Esophagus (tissue), 2 donors: ENCODE measurements around the gene EIF3F. TPM values are rescaled to one million over a fixed set of nuclear protein-coding genes. Genes with fewer than 3 reads are reported as not detected.
A peak's percentile ranks its signal among the peaks of the same experiment; 100 is the strongest.
"Not testable (repeated sequence)": the region's sequence is repeated elsewhere in the genome, so short reads cannot be mapped to it uniquely, and the experiment has no call there.

Experiments used
- H3K27ac ChIP-seq, 2 donors: one replicate each; pipeline ENCODE4 v1.5.1; 2013; ENCODE audit warnings: low read depth in 2 of 2, mild to moderate bottlenecking in 2 of 2, inconsistent platforms in 1 of 2, low read length in 1 of 2, moderate library complexity in 1 of 2
- H3K27me3 ChIP-seq, 2 donors: one replicate each; pipeline ENCODE4 v1.6.1; 2013; ENCODE audit warnings: low read length in 2 of 2, control low read depth in 1 of 2, mild to moderate bottlenecking in 1 of 2; ENCODE audit not compliant: insufficient read depth in 2 of 2, control insufficient read depth in 1 of 2
- H3K36me3 ChIP-seq, 2 donors: one replicate each; pipeline ENCODE4 v1.6.1; 2013; ENCODE audit warnings: low read length in 1 of 2; ENCODE audit not compliant: control insufficient read depth in 2 of 2, insufficient read depth in 2 of 2
- H3K4me1 ChIP-seq, 2 donors: one replicate each; pipeline ENCODE4 v1.6.1; 2013; ENCODE audit warnings: low read length in 1 of 2; ENCODE audit not compliant: control insufficient read depth in 2 of 2, insufficient read depth in 2 of 2
- H3K4me3 ChIP-seq, 2 donors: one replicate each; pipeline ENCODE4 v1.5.1; 2013; ENCODE audit warnings: low read length in 2 of 2, mild to moderate bottlenecking in 2 of 2, low read depth in 1 of 2, moderate library complexity in 1 of 2
- H3K9me3 ChIP-seq, 2 donors: one replicate each; pipeline ENCODE4 v1.6.1; 2013; ENCODE audit warnings: mild to moderate bottlenecking in 2 of 2, low read depth in 1 of 2, low read length in 1 of 2, moderate library complexity in 1 of 2; ENCODE audit not compliant: control insufficient read depth in 2 of 2, insufficient read depth in 1 of 2
- WGBS, 2 donors: extraction: QIAGEN DNeasy Blood & Tissue Kit; methylation state at CpG; one replicate each; pipeline ENCODE4 v1.1.7; 2013; 5-methylcytosine and 5-hydroxymethylcytosine counted together
- polyA plus RNA-seq, 2 donors: library from polyadenylated mRNA; stranded (reverse); fragments of 200-250 nt; gene quantifications; one replicate each; pipeline ENCODE4 v1.2.3, GENCODE V29; 2013
- donor health status: healthy with polysubstance abuse.
- donor health status: Bipolar disorder and iron deficiency.

Gene EIF3F
- polyA plus RNA-seq, 2 donors = 80.4 to 406 TPM

- peaks cover 0 to 2% of the 10 kb centered on the region in 2 donors for H3K4me1 ChIP-seq
- no peaks in the 10 kb centered on the region for H3K9me3 ChIP-seq
- no peak overlapping the region for H3K27ac ChIP-seq
- H3K4me3 ChIP-seq = no peak overlapping the region
- WGBS, 2 donors = 64 to 84% methylated on average over 1 of the region's 1 CpG
- H3K27me3 ChIP-seq = no peaks in the 10 kb centered on the region
- H3K36me3 ChIP-seq = no peaks in the 10 kb centered on the region
Observed at GRCh38 chr11:7982582-7983119, 4.5 kb upstream of the EIF3F start.

GRCh38 chr11:7983832-7984590 lies 3.1 kb upstream of the EIF3F start:
- H3K9me3 ChIP-seq = no peaks in the 10 kb centered on the region
- no peak overlapping the region for H3K27ac ChIP-seq
- no peaks in the 10 kb centered on the region for H3K27me3 ChIP-seq
- peaks cover 0 to 2% of the 10 kb centered on the region in 2 donors for H3K4me1 ChIP-seq
- 74 to 81% methylated on average over 7 of the region's 7 CpGs for WGBS, 2 donors
- H3K4me3 ChIP-seq = no peak overlapping the region
- no peaks in the 10 kb centered on the region for H3K36me3 ChIP-seq

- H3K27ac ChIP-seq, H3K36me3 ChIP-seq, H3K9me3 ChIP-seq, H3K4me1 ChIP-seq, H3K27me3 ChIP-seq: not testable (repeated sequence)
- H3K4me3 ChIP-seq = peak overlapping the region; percentile 91
- 0% methylated on average over 7 to 9 of the region's 13 CpGs for WGBS, 2 donors
Observed at GRCh38 chr11:7987560-7987883, 385 bp downstream of the EIF3F start.

- Histone ChIP-seq H3K4me3 (no peak overlapping the region), H3K4me1 (no peaks in the 10 kb centered on the region), H3K27ac (no peak overlapping the region), H3K27me3 (no peaks in the 10 kb centered on the region), H3K9me3 (no peaks in the 10 kb centered on the region), H3K36me3 (peaks cover 26 to 32% of the 10 kb centered on the region in 2 donors)
- 78 to 82% methylated on average over 6 of the region's 6 CpGs for WGBS, 2 donors
Observed at GRCh38 chr11:7994581-7995278, 7.6 kb downstream of the EIF3F start.

- Histone ChIP-seq H3K27me3 (no peaks in the 10 kb centered on the region), H3K9me3 (no peaks in the 10 kb centered on the region), H3K4me3 (no peak overlapping the region), H3K36me3 (peaks cover 8 to 15% of the 10 kb centered on the region in 2 donors), H3K4me1 (no peaks in the 10 kb centered on the region), H3K27ac (no peak overlapping the region)
- WGBS, 2 donors = 93% methylated on average over 10 of the region's 10 CpGs
Observed at GRCh38 chr11:7999795-8000194, 12.7 kb downstream of the EIF3F start.

- Histone ChIP-seq H3K4me1 (no peaks in the 10 kb centered on the region), H3K4me3 (no peak overlapping the region), H3K27ac (no peak overlapping the region), H3K9me3 (no peaks in the 10 kb centered on the region), H3K27me3 (no peaks in the 10 kb centered on the region), H3K36me3 (peaks cover 2 to 9% of the 10 kb centered on the region in 2 donors)
- WGBS, 2 donors = 67 to 70% methylated on average over 5 of the region's 5 CpGs
Observed at GRCh38 chr11:8000390-8000789, 13.3 kb downstream of the EIF3F start.

- Histone ChIP-seq H3K4me3 (no peak overlapping the region), H3K27ac (no peak overlapping the region), H3K36me3 (peaks cover 0 to 4% of the 10 kb centered on the region in 2 donors), H3K27me3 (no peaks in the 10 kb centered on the region), H3K9me3 (no peaks in the 10 kb centered on the region), H3K4me1 (no peaks in the 10 kb centered on the region)
- 63 to 64% methylated on average over 1 of the region's 1 CpG for WGBS, 2 donors
Observed at GRCh38 chr11:8002676-8003075, 15.5 kb downstream of the EIF3F start.

GRCh38 chr11:8003187-8003586 lies 16.1 kb downstream of the EIF3F start:
- Histone ChIP-seq H3K9me3 (no peaks in the 10 kb centered on the region), H3K4me3 (no peak overlapping the region), H3K27ac (peak overlapping the region in 1 of 2 donors; percentile 35), H3K27me3 (no peaks in the 10 kb centered on the region), H3K4me1 (no peaks in the 10 kb centered on the region), H3K36me3 (peaks cover 0 to 2% of the 10 kb centered on the region in 2 donors)
- 69 to 73% methylated on average over 7 of the region's 7 CpGs for whole genome bisulfite sequencing, 2 donors

- 90 to 95% methylated on average over 2 of the region's 2 CpGs for WGBS, 2 donors
- H3K27me3 ChIP-seq = no peaks in the 10 kb centered on the region
Observed at GRCh38 chr11:8004008-8004407, 16.9 kb downstream of the EIF3F start.

More at GRCh38 chr11:8004008-8004407, 16.9 kb downstream of the EIF3F start:
- Histone ChIP-seq H3K9me3 (no peaks in the 10 kb centered on the region), H3K4me1 (no peaks in the 10 kb centered on the region), H3K36me3 (no peaks in the 10 kb centered on the region), H3K4me3 (no peak overlapping the region), H3K27ac (no peak overlapping the region)
